GM18907 (cell line): ENCODE results near the gene GOLGA6A.

ENCODE experiments used
- ATAC-seq: cut with Tn5 transposase; IDR thresholded peaks from one replicate; pipeline ENCODE4 v1.9.1; 2021; ENCODE audit warnings: mild to moderate bottlenecking, moderate library complexity; ENCODE audit not compliant: unreplicated experiment

The GOLGA6A gene

GRCh38 chr15:74037171-74038117 lies 44.9 kb downstream of the GOLGA6A start:
- no peak for ATAC-seq

DNA sequence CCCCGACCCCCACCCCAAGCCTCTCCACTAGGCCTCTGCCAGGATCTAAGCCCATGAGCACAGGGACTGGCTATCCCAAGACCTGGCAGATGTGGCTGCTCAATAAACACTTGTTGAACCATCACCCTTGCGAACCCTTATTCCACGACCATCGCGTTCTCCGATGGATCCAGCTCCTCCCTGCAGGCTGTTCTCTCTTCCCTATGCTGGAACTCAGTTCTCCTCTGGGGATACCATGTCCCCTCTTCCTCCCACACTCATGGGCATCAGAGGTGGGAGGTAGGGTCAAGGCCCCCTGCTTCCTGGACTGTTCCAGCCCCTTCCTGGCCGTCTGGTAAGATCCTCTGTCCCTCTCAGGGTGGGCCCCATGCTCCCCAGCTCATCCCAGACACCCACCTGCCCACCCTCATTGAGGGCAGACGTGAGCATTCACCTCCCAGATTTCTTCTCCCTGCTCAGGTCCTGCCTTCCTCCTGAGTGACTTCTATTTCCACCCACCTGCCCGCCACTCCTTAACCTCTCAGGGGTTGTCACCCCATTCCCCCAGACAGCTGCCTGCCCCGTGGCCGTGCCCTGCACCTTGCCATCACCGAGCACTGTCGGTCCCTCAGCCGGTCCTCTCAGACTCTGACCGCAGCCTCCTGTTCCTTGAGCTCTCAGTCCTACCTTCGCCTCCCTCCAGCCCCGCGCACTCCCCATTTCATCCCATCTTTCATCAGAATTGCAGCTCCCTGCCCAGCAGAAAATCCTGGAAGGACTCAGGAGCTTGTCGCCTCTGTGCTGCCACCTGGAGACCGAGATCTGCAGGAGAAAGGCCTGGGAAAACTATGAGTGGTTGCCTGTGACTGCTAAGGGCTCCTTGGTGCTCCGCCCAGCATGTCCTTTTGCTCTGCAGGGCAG lies 45.8 kb downstream of the GOLGA6A start:
- ATAC-seq, result no peak

GRCh38 chr15:74035121-74036017 lies 47.0 kb downstream of the GOLGA6A start:
- ATAC-seq, result no peak

DNA sequence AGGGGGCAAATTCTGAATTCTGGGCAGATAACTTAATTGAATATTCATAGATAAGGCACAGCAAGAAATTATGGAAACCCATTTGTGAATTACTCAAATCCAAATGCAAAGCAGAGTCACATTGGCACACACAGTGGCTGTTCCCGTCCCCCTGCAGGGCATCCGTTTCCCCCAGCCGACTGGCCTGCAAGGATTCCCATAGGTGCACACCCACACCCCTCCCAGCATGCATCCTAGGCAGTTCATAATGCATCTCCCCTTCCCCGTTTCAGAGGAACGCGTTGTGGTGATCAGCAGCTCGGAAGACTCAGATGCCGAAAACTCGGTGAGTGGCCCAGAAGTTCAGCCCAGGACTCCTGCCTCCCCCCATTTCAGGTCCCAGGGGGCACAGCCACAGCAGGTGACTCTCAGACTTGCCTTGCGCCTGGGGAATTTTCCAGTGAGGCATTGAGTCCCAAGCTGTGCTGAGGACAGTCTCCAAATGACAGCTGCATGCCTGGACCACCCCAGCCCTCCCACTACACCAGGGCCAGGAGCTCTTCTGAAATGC lies 48.1 kb downstream of the GOLGA6A start:
- ATAC-seq, result no peak

GRCh38 chr15:74032606-74033561 lies 49.5 kb downstream of the GOLGA6A start:
- no peak for ATAC-seq

DNA sequence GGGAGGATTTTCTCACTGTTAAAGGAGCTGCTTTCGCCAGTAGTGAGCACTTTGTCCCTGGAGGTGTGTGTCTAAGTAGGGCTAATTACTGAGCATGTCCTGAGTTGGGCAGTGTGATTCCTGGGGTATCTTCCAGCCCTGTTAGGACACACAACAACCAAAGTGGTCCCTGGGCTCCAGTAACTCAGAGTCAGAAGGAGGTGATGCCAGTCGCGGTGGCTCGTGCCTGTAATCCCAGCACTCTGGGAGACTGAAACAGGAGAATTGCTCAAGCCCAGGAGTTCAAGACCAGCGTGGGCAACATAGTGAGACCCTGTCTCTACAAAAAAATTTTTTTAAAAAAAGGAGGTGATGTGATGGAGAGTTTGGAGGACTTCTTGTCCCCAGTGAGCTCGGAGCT lies 50.3 kb downstream of the GOLGA6A start:
- ATAC-seq, result no peak

- no peak for ATAC-seq
Measured at GRCh38 chr15:74028646-74029045, 53.7 kb downstream of the GOLGA6A start.

- no peak for ATAC-seq
Measured at GRCh38 chr15:74027688-74028087, 54.7 kb downstream of the GOLGA6A start.

- no peak for ATAC-seq
Measured at GRCh38 chr15:74025436-74025835, 56.9 kb downstream of the GOLGA6A start.

DNA sequence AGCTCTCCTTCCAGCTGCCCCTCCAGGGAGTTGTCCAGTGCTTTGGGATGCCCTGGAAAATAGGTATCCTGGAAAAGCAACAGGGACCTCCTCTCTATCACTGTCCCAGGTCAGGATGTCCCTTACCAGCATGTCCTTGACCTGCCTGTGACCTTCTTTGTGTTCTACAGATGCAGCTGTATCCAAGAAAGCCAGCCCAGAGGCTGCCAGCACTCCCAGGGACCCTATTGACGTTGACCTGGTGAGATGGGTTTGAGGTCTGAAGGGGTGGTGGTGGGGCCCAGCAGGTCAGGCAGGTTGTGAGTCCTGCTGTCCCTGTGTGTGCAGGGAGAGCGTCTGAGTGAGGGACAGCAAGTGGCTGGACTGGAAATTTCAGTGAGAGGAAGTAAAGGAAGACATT lies 57.7 kb downstream of the GOLGA6A start:
- no peak for ATAC-seq

- ATAC-seq, result no peak
Measured at GRCh38 chr15:74022706-74023470, 59.5 kb downstream of the GOLGA6A start.
